Activated CD4-positive, CD25-positive, alpha-beta regulatory T cell treated with anti-CD3 and anti-CD28 coated beads, Interleukin-2, amount 50 U/mL, for 16 hours (primary cell): ENCODE measurements around the gene IL20RA.

Experiments
- DNase-seq: peaks from one replicate; pipeline ENCODE4 v3.0.0-alpha.2; 2020; ENCODE audit warnings: low read depth, low spot score

IL20RA gene

GRCh38 chr6:137045222-137045789 lies 541 bp upstream of the IL20RA start:
- DNase-seq, result no peak

GRCh38 chr6:137043710-137044365 lies 927 bp downstream of the IL20RA start:
- DNase-seq, result no peak

- DNase-seq, result no peak
These were observed 4.4 kb downstream of the IL20RA start for GRCh38 chr6:137040393-137040792.

- DNase-seq, result no peak
These were observed 5.8 kb downstream of the IL20RA start for GRCh38 chr6:137039010-137039409.

- no peak for DNase-seq
These were observed 8.0 kb downstream of the IL20RA start for GRCh38 chr6:137036566-137037300.

GRCh38 chr6:137033828-137034227 lies 10.9 kb downstream of the IL20RA start:
- DNase-seq, result no peak

- no peak for DNase-seq
These were observed 13.6 kb downstream of the IL20RA start for GRCh38 chr6:137031122-137031521.

GRCh38 chr6:137028912-137029311 lies 15.9 kb downstream of the IL20RA start:
- no peak for DNase-seq

GRCh38 chr6:137025786-137026730 lies 18.7 kb downstream of the IL20RA start:
- no peak for DNase-seq

- no peak for DNase-seq
These were observed 20.4 kb downstream of the IL20RA start for GRCh38 chr6:137024237-137024990.

GRCh38 chr6:137020776-137021175 lies 24.0 kb downstream of the IL20RA start:
- no peak for DNase-seq

GRCh38 chr6:137019476-137020272 lies 25.1 kb downstream of the IL20RA start:
- no peak for DNase-seq

GRCh38 chr6:137017081-137017480 lies 27.7 kb downstream of the IL20RA start:
- DNase-seq, result no peak

- DNase-seq, result no peak
These were observed 28.4 kb downstream of the IL20RA start for GRCh38 chr6:137016356-137016755.

- no peak for DNase-seq
These were observed 28.8 kb downstream of the IL20RA start for GRCh38 chr6:137015943-137016342.

GRCh38 chr6:137013738-137014602 lies 30.8 kb downstream of the IL20RA start:
- DNase-seq, result no peak

GRCh38 chr6:137013031-137013430 lies 31.7 kb downstream of the IL20RA start:
- DNase-seq, result no peak

- DNase-seq, result no peak
These were observed 33.4 kb downstream of the IL20RA start for GRCh38 chr6:137011406-137011805.

GRCh38 chr6:137010128-137010718 lies 34.5 kb downstream of the IL20RA start:
- DNase-seq, result no peak
